ENCODE measurements around the gene ID2. TPM values are rescaled to one million over a fixed set of nuclear protein-coding genes. Genes with fewer than 3 reads are reported as not detected.

The ID2 gene
- total and polyA plus RNA-seq, 2 of the 13 experiments (the other 11 are each of a cell fraction or from before 2014, with no cell fraction given) = 214 to 719 TPM

- no peaks in the 10 kb centered on the region for H3K79me2 ChIP-seq (ENCODE audit: insufficient read depth, low read length)
- DNase-seq (ENCODE audit: low spot score) = no peak
- 63% methylated on average over 5 of the region's 5 CpGs for WGBS (ENCODE audit: low lambda C conversion rate)
- H3K4me1 ChIP-seq (ENCODE audit: insufficient read depth, low read length) = peaks cover 31% of the 10 kb centered on the region
- no TSS peak for BruUV-seq (replicated peaks)
- H3K4me2 ChIP-seq (ENCODE audit: low read depth, low read length) = no peak overlapping the region
- no peak overlapping the region for H2AFZ ChIP-seq (ENCODE audit: low read length)
- intact Hi-C loops (cut with micrococcal nuclease; ENCODE audit: unreplicated experiment) (no loop called here), in situ Hi-C loops (cut with HindIII; ENCODE audit: extremely low pct_ligation_motif_present, low pct_unique_long_range_greater_than_20kb) (no loop called here)
- no peaks in the 10 kb centered on the region for H3K27me3 ChIP-seq (ENCODE audit: control insufficient read depth in 1 of 2, insufficient read depth in 2 of 2, low read length in 2 of 2)
- H3K9ac ChIP-seq (ENCODE audit: insufficient read depth, low read depth, low read length) = no peak overlapping the region
- FAIRE-seq = no peak
- ATAC-seq = no peak
- H3K36me3 ChIP-seq (replicated peaks in 1 of 2; ENCODE audit: control insufficient read depth in 1 of 2, insufficient read depth in 2 of 2, low read length in 2 of 2) = no peaks in the 10 kb centered on the region
- H3K27ac ChIP-seq (ENCODE audit: extremely low read length, insufficient read depth, low read length) = no peak overlapping the region
- no peaks in the 10 kb centered on the region for H3K9me3 ChIP-seq (ENCODE audit: low read length)
- H4K20me1 ChIP-seq (ENCODE audit: insufficient read depth, low read length) = no peaks in the 10 kb centered on the region
- CTCF ChIA-PET (ENCODE audit: low intra/inter-chr PET ratio, low total read pairs) = no interaction called here
- POLR2A ChIA-PET = no interaction called here
- H3K4me3 ChIP-seq (replicated peaks in 1 of 3; ENCODE audit: insufficient read depth in 1 of 3, low read depth in 2 of 3, low read length in 3 of 3) = no peak overlapping the region
- no peak for TF ChIP-seq ZBTB10 (CRISPR knock-in tag; IDR thresholded peaks at IDR 0.05; ENCODE audit: borderline replicate concordance)
- no peak for TF ChIP-seq THAP11 (CRISPR knock-in tag; IDR thresholded peaks at IDR 0.05)
- TF ChIP-seq ZNF432 (CRISPR knock-in tag; IDR thresholded peaks at IDR 0.05; ENCODE audit: borderline replicate concordance) = no peak
- no peak for TF ChIP-seq ZNF503 (CRISPR knock-in tag; IDR thresholded peaks at IDR 0.05)
- TF ChIP-seq SIX1 (CRISPR knock-in tag; IDR thresholded peaks at IDR 0.05; ENCODE audit: borderline replicate concordance) = no peak
- TF ChIP-seq IKZF5 (CRISPR knock-in tag; IDR thresholded peaks at IDR 0.05) = no peak
- no peak for TF ChIP-seq ZNF510 (CRISPR knock-in tag; IDR thresholded peaks at IDR 0.05; ENCODE audit: low read depth)
- no peak for TF ChIP-seq HMG20B (CRISPR knock-in tag; conservative IDR thresholded peaks at IDR 0.05)
- no peak for TF ChIP-seq THRA (CRISPR knock-in tag; IDR thresholded peaks at IDR 0.05; ENCODE audit: borderline replicate concordance)
- TF ChIP-seq TEF (CRISPR knock-in tag; IDR thresholded peaks at IDR 0.05) = no peak
- TF ChIP-seq ZBTB7A (CRISPR knock-in tag; IDR thresholded peaks at IDR 0.05) = no peak
- no peak for TF ChIP-seq SMARCC2 (IDR thresholded peaks at IDR 0.05)
- TF ChIP-seq THAP8 (CRISPR knock-in tag; IDR thresholded peaks at IDR 0.05; ENCODE audit: borderline replicate concordance) = no peak
- TF ChIP-seq NR1H2 (CRISPR knock-in tag; IDR thresholded peaks at IDR 0.05; ENCODE audit: borderline replicate concordance, low read depth) = no peak
- no peak for TF ChIP-seq ZBTB21 (CRISPR knock-in tag; IDR thresholded peaks at IDR 0.05)
- no peak for TF ChIP-seq MIER2 (CRISPR knock-in tag; IDR thresholded peaks at IDR 0.05)
Measured at GRCh38 chr2:8666581-8666980, 15.3 kb upstream of the ID2 start.

Data from HepG2 (cell line).